Measurements from ENCODE around the gene VAV3.

The VAV3 gene

GRCh38 chr1:107617921-107618320 is 347.1 kb downstream of the VAV3 start:
- DNase-seq (ENCODE audit: insufficient read length, low spot score) (no peak), FAIRE-seq (no peak)

GRCh38 chr1:107617456-107617855 is 347.5 kb downstream of the VAV3 start:
- FAIRE-seq = no peak
- DNase-seq (ENCODE audit: insufficient read length, low spot score) = no peak

- no peak for DNase-seq (ENCODE audit: insufficient read length, low spot score)
- FAIRE-seq = no peak
Measured at GRCh38 chr1:107609808-107610207, 355.2 kb downstream of the VAV3 start.

GRCh38 chr1:107604825-107605224 is 360.2 kb downstream of the VAV3 start:
- DNase-seq (ENCODE audit: insufficient read length, low spot score) (no peak), FAIRE-seq (no peak)

GRCh38 chr1:107600607-107601160 is 364.3 kb downstream of the VAV3 start:
- FAIRE-seq (no peak), DNase-seq (ENCODE audit: insufficient read length, low spot score) (no peak)

- no peak for FAIRE-seq
- no peak for DNase-seq (ENCODE audit: insufficient read length, low spot score)
Measured at GRCh38 chr1:107599220-107599619, 365.8 kb downstream of the VAV3 start.

GRCh38 chr1:107597290-107597689 is 367.7 kb downstream of the VAV3 start:
- DNase-seq (ENCODE audit: insufficient read length, low spot score) = no peak
- FAIRE-seq = no peak

- FAIRE-seq = no peak
- DNase-seq (ENCODE audit: insufficient read length, low spot score) = no peak
Measured at GRCh38 chr1:107594536-107594935, 370.4 kb downstream of the VAV3 start.

GRCh38 chr1:107593501-107594209 is 371.3 kb downstream of the VAV3 start:
- FAIRE-seq (no peak), DNase-seq (ENCODE audit: insufficient read length, low spot score) (no peak)

GRCh38 chr1:107590900-107591622 is 373.9 kb downstream of the VAV3 start:
- no peak for FAIRE-seq
- no peak for DNase-seq (ENCODE audit: insufficient read length, low spot score)

- no peak for DNase-seq (ENCODE audit: insufficient read length, low spot score)
- no peak for FAIRE-seq
Measured at GRCh38 chr1:107590087-107590486, 374.9 kb downstream of the VAV3 start.

- no peak for DNase-seq (ENCODE audit: insufficient read length, low spot score)
- no peak for FAIRE-seq
Measured at GRCh38 chr1:107588321-107588720, 376.7 kb downstream of the VAV3 start.

GRCh38 chr1:107575226-107575625 is 389.8 kb downstream of the VAV3 start:
- DNase-seq (ENCODE audit: insufficient read length, low spot score) (no peak), FAIRE-seq (no peak)

GRCh38 chr1:107574044-107574443 is 390.9 kb downstream of the VAV3 start:
- no peak for DNase-seq (ENCODE audit: insufficient read length, low spot score)
- no peak for FAIRE-seq

- no peak for FAIRE-seq
Measured at GRCh38 chr1:107572674-107573211, 392.2 kb downstream of the VAV3 start.

GRCh38 chr1:107570768-107571167 is 394.2 kb downstream of the VAV3 start:
- DNase-seq (ENCODE audit: insufficient read length, low spot score) (no peak), FAIRE-seq (no peak)

More at GRCh38 chr1:107572674-107573211, 392.2 kb downstream of the VAV3 start:
- DNase-seq (ENCODE audit: insufficient read length, low spot score) = no peak

- no peak for DNase-seq (ENCODE audit: insufficient read length, low spot score)
- FAIRE-seq = no peak
Measured at GRCh38 chr1:107563441-107563840, 401.5 kb downstream of the VAV3 start.

- FAIRE-seq (no peak), DNase-seq (ENCODE audit: insufficient read length, low spot score) (no peak)
Measured at GRCh38 chr1:107559881-107560280, 405.1 kb downstream of the VAV3 start.

GRCh38 chr1:107557095-107557494 is 407.9 kb downstream of the VAV3 start:
- DNase-seq (ENCODE audit: insufficient read length, low spot score) (no peak), FAIRE-seq (no peak)

GRCh38 chr1:107555578-107555977 is 409.4 kb downstream of the VAV3 start:
- FAIRE-seq (no peak), DNase-seq (ENCODE audit: insufficient read length, low spot score) (no peak)

GRCh38 chr1:107552781-107553180 is 412.2 kb downstream of the VAV3 start:
- FAIRE-seq (no peak), DNase-seq (ENCODE audit: insufficient read length, low spot score) (no peak)

GRCh38 chr1:107551456-107551855 is 413.5 kb downstream of the VAV3 start:
- no peak for FAIRE-seq
- DNase-seq (ENCODE audit: insufficient read length, low spot score) = no peak
